Stimulated activated CD8-positive, alpha-beta memory T cell treated with anti-CD3 and anti-CD28 coated beads, Interleukin-7, amount 100 ng/mL, for 1 hour (primary cell): Measurements from ENCODE around the gene KCNC1.

Source experiments
- DNase-seq, 2 donors: peaks; one replicate each; pipeline ENCODE4 v3.0.0-alpha.2; 2020; ENCODE audit warnings: low read depth in 2 of 2

KCNC1 gene

GRCh38 chr11:17793642-17794170, 59.1 kb downstream of the KCNC1 start:
- no peak for DNase-seq

GRCh38 chr11:17794981-17795380, 60.4 kb downstream of the KCNC1 start:
- no peak for DNase-seq

DNA sequence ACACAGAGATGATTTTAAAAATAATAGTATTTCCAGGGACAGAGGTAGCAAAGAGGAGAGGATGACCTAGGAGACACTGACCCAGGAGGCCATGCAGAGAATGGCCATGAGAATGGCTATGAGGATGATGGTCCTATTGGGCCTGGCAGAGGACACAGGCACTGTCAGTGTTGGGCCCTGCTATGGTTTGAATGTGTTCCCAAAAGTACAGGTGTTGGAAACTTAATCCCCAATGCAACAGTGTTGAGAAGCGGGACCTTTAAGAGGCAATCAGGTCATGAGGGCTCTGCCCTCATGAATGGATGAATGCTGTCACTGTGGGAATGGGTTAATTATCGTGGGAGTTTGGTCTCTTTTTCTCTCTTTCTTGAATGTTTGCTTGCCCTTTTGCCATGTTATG, 61.6 kb downstream of the KCNC1 start:
- DNase-seq = no peak

GRCh38 chr11:17798253-17798652, 63.7 kb downstream of the KCNC1 start:
- DNase-seq = no peak

GRCh38 chr11:17798716-17799115, 64.1 kb downstream of the KCNC1 start:
- no peak for DNase-seq

GRCh38 chr11:17799147-17799546, 64.6 kb downstream of the KCNC1 start:
- no peak for DNase-seq

DNA sequence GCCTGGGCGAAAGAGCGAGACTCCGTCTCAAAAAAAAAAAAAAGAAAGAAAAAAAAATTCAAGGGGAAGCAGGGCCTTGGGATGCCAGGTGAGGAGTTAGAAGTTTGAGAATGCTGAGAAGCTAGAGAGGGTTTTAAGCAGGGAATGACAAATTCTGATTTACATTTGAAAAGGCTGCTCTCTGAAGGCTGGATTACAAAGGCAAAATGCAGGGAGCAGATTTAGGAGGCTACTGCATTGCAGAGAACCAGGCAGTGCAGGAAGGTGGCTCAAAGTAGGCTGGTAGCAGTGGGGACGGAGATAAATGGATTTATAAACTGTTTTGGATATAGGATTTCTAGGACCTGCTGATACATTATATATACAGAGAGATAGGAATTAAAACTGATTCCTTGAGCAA, 66.6 kb downstream of the KCNC1 start:
- DNase-seq = no peak

GRCh38 chr11:17802491-17802890, 67.9 kb downstream of the KCNC1 start:
- no peak for DNase-seq

- DNase-seq = no peak
These were observed 69.3 kb downstream of the KCNC1 start for GRCh38 chr11:17803754-17804334.

GRCh38 chr11:17805043-17805442, 70.5 kb downstream of the KCNC1 start:
- DNase-seq = no peak

DNA sequence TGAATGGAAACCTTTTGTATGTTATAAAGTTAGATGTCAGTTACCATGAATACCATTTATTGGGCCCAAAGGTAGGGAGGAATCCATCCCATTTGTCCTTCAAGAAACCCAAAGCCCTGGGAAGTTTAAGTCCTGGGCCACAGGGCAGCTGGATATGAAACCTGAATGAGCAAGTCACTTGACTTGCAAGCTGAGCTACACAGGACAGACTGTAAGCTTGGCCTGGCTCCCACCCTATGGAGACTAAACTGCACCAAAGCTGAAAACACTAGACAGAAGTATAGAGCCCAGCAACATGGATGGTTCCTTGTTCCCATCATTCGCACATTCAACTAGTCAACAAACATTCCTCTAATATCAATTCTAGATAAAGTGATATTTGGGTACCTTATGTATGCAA, 71.3 kb downstream of the KCNC1 start:
- no peak for DNase-seq

DNA sequence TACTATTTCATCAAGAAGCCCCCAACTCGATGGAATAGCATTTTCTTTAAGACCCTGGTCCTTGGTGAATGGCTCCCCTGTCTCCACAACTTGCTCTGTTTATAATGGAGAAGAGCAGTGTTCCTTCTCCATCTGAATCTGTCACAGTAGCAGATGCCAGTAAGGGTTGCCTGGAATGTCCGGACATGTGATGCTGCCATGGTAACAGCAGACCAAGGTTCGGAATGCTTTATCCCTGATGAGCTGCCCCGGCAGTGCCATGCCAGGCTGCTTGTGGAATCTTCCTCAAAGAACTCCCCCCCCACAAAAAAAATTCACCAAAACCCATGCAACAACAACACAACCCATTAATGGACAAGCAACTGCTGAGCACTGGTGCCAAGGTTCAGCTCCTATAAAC, 72.5 kb downstream of the KCNC1 start:
- no peak for DNase-seq

DNA sequence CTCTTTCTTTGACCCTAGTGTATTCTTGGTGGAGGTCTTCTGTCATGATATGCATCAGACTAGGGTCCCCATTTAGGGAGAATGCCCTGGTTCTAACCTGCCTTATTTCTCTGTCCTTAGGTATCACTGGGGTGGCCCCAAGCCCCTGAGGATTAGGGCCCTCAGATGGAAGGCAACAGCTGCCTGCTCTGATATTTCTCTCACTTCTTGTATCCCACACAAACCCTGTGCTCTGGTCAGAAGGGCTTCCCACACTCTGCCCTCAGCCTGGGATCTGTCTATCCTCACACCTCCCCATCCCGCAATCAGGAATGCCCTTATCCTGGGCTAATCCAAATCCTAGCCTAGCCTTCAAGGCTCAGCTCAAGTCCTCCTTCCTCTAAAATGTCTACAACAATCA, 75.5 kb downstream of the KCNC1 start:
- no peak for DNase-seq

- no peak for DNase-seq
These were observed 76.2 kb downstream of the KCNC1 start for GRCh38 chr11:17810746-17811145.

GRCh38 chr11:17811352-17811751, 76.8 kb downstream of the KCNC1 start:
- DNase-seq = no peak

DNA sequence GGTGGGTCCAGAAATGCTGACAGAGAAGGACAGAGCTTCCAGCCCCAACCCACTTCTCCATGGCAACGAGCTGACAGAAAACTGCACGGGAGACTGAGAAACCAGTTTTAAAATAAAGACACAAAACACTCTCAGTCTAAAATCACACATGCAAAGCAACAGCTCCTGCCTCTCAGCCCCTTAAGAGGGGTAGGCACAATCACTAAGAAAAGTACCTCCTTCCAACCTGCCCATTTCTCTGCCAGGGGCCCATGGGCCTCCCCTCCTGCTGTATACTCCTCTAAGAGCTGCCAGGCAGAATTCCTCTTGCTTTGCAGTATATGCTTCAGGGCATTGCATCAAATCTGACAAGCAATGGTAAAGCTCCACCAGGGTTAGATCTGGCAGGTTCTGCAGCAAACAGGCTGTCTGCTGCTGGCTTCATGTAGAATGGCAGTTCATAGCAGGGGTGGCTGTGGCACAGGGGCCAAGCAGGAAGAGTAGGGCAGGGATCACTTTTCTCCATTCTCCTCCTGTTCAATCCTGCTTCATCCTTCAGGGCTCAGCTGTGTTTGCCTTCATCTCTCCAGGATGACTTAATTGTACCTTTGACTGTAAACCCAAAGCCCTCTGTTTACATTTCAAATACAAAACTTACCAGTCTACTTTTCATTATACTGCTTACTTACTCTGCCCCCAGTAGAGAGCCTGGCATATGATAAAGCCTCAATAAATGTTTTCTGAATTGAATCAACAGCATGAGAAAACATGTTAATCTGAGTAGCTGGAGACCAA, 77.7 kb downstream of the KCNC1 start:
- no peak for DNase-seq

- no peak for DNase-seq
These were observed 78.2 kb downstream of the KCNC1 start for GRCh38 chr11:17812865-17813187.

GRCh38 chr11:17813391-17814059, 78.9 kb downstream of the KCNC1 start:
- no peak for DNase-seq

GRCh38 chr11:17814546-17814945, 80.0 kb downstream of the KCNC1 start:
- no peak for DNase-seq

- no peak for DNase-seq
These were observed 81.8 kb downstream of the KCNC1 start for GRCh38 chr11:17816232-17816931.

DNA sequence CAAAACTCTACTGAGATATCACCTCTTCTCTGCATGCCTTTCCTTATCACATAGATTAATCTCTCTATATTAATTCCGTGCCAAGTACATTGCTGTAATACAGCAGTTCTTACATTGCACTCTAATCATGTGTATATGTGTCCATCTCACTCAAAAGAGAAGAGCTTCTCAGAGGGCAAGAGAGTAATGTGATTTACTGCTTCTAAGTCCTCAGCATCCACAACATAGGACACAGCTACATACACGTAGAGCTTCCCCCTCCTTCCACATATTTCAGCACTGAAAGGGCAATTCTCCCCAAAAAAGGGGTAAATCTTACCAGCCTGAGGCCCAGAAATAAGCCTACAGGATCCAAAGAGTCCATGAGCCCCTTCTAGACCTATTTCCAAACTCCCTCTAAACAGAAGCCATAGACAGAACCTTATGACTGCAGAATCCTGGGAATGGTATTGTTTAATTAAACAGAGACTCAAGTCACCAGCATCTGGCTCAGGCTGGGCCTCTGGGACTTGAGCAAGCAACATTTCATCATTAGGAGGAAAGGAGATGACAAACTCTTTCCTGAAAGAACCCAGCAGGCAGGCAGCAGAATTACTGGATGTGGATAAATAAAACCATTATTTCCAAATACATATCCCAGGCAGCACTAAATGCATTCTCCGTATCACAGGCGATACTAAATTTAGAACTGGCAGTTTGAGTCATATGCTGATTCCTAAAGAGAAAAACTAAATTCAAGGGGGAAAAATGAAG, 87.2 kb downstream of the KCNC1 start:
- DNase-seq = no peak

DNA sequence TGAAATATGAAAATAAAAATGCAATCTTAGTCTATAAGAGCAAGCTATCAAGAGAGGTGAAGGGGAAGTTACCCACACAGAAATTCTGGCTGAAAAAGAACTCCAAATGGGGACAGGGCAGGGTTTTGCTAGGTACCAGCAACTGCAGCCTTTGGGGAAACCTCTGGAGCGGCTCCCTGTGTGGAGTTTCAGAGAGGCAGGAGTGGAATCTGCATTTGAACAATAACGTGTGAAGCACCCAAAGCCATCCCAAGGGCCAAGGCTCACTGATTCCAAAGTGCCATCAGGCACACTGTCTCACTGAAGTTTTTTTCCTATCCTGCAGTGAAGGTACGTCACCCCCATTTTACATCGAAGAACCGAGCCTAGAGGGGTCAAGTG, 87.8 kb downstream of the KCNC1 start:
- DNase-seq = no peak
